OCI-LY1 (cell line): ENCODE data around the gene KRT40.

Source experiments
- CTCF ChIP-seq: fragments of 200-600 bp; sonication (generic), shearing (Covaris generic); IDR thresholded peaks from 2 replicates; pipeline ENCODE4 v1.5.1; 2017; ENCODE audit warnings: mild to moderate bottlenecking, antibody characterized with exemption, low read length, moderate library complexity, mixed read lengths
- EZH2 ChIP-seq: fragments of 200-600 bp; sonication (generic), shearing (Covaris generic); IDR thresholded peaks from 2 replicates; pipeline ENCODE4 v1.8.0; 2017; ENCODE audit warnings: borderline replicate concordance, mixed run types, mild to moderate bottlenecking, antibody characterized with exemption, low read length, moderate library complexity, mixed read lengths

GRCh38 chr17:40958086-40958953, 25.8 kb downstream of the KRT40 start:
- no peak for TF ChIP-seq EZH2
- TF ChIP-seq CTCF: no peak
